Activated T-cell treated with anti-CD3 and anti-CD28 coated beads for 4 hours (primary cell): ENCODE data around the gene MMD.

Source experiments
- DNase-seq: peaks from one replicate; pipeline ENCODE4 v3.0.0-alpha.2; 2020

MMD gene

DNA sequence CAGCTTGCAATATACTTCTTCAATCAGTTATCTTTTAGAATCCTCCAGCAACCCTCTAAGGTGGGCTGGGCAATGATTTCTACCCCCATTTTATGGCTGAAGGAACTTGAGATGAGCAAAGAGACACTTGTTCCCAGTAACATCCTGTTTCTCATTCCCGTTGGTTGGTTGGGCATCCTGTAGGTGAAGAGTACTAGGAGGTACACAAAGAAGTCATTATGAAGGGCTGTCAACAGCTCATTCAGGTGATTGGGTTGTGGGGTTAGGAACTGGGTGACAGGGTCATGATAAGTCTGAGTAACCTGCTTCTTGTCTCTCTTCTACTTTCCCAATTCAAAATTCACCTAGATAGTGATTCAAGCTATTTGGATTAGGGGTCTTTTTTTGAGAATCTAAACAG, 76.5 kb downstream of the MMD start:
- DNase-seq: no peak

GRCh38 chr17:55344514-55344997, 77.1 kb downstream of the MMD start:
- no peak for DNase-seq

DNA sequence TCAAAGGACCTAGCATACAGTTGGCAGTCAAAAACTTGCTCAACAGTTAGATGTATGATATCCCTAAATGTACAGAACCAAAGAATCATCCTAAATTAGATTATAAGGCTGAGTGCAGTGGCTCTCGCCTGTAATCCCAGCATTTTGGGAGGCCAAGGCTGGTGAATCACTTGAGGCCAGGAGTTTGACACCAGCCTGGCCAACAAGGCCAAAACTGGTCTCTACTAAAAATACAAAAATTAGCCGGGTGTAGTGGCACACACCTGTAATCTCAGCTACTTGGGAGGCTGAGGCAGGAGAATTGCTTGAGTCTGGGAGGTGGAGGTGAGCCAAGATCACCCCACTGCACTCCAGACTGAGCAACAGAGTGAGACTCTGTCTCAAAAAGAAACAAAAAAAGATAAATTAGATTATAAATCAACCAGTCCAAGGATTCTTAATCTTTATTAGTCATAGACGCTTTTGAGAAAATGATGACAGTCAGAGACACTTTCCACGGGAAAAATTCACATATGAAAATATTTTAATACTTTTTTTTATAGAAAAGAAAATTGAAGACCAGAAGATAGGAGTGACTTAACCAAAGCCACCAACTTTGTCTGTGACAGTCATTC, 77.6 kb downstream of the MMD start:
- no peak for DNase-seq

- DNase-seq: no peak
These were observed 78.6 kb downstream of the MMD start for GRCh38 chr17:55342800-55343585.
